Endothelial cell of umbilical vein (primary cell): ENCODE results near the gene SLC35B2. TPM values are rescaled to one million over a fixed set of nuclear protein-coding genes. Genes with fewer than 3 reads are reported as not detected.

Experiments
- BruUV-seq: library from RNA; stranded (reverse); fragments of 400-500 nt; replicated peaks from 2 replicates; lab custom pipeline; 2021; lab: Mats Ljungman, UMichigan
- CTCF ChIA-PET: fragments of 300-600, 350-600 bp; sonication (Branson Sonifier 250); formaldehyde crosslinking; loops from one replicate; lab custom pipeline; 2021; ENCODE audit warnings: antibody characterized with exemption, inconsistent platforms; lab: Charles Lee
- POLR2A ChIA-PET: fragments of 300-600, 350-600 bp; sonication (Branson Sonifier 250); formaldehyde crosslinking; loops from one replicate; lab custom pipeline; 2021; ENCODE audit warnings: antibody characterized with exemption, inconsistent platforms; lab: Charles Lee
- DNase-seq: peaks from one replicate; pipeline ENCODE4 v3.0.0-alpha.2; 2011; ENCODE audit warnings: low read depth, low spot score
- FAIRE-seq: peaks from 2 replicates; lab custom pipeline; 2011; peaks lifted over from hg19 to GRCh38; lab: Jason Lieb, UNC
- H2AFZ ChIP-seq: 2 replicates; pipeline ENCODE4 v1.6.0; 2012; ENCODE audit warnings: low read depth, low read length, control low read depth, inconsistent platforms
- H3K27ac ChIP-seq: 2 replicates; pipeline ENCODE4 v1.5.1; 2011; ENCODE audit warnings: low read depth, mild to moderate bottlenecking, control low read depth, low read length, moderate library complexity; ENCODE audit not compliant: insufficient read depth
- H3K27me3 ChIP-seq, 2 experiments: 2 replicates each; pipeline versions ENCODE4 v1.6.0 to v1.6.1; 2011; ENCODE audit warnings: low read length in 2 of 2, mixed read lengths in 1 of 2; ENCODE audit not compliant: control insufficient read depth in 2 of 2, insufficient read depth in 2 of 2
- H3K36me3 ChIP-seq, 2 experiments: 2 replicates in 1 of 2; 3 replicates in 1 of 2; pipeline ENCODE4 v1.5.1; 2011; ENCODE audit warnings: low read length in 2 of 2, mild to moderate bottlenecking in 1 of 2, moderate library complexity in 1 of 2; ENCODE audit not compliant: control insufficient read depth in 2 of 2, insufficient read depth in 2 of 2; ENCODE audit errors: extremely low read depth in 1 of 2
- H3K4me1 ChIP-seq: 3 replicates; pipeline ENCODE4 v1.5.1; 2011; ENCODE audit warnings: mild to moderate bottlenecking, low read length; ENCODE audit not compliant: control insufficient read depth, insufficient read depth; ENCODE audit errors: extremely low read depth
- H3K4me2 ChIP-seq: 2 replicates; pipeline ENCODE4 v1.6.1; 2011; ENCODE audit warnings: low read length, control low read depth, mixed read lengths; ENCODE audit not compliant: insufficient read depth
- H3K4me3 ChIP-seq, 3 experiments: fragments of 200-600 bp in 1 of 3; sonication (generic), shearing (Covaris generic) in 1 of 3; replicated peaks in 1 of 3; 2 replicates each; pipeline ENCODE4 v1.5.1; 2011 to 2016; ENCODE audit warnings: control low read depth in 3 of 3, low read length in 3 of 3, mild to moderate bottlenecking in 2 of 3, inconsistent platforms in 1 of 3, low read depth in 1 of 3, moderate library complexity in 1 of 3; ENCODE audit not compliant: insufficient read depth in 1 of 3
- H3K79me2 ChIP-seq: 2 replicates; pipeline ENCODE4 v1.6.0; 2012; ENCODE audit warnings: low read length, inconsistent platforms; ENCODE audit not compliant: control insufficient read depth, insufficient read depth
- H3K9ac ChIP-seq: replicated peaks from 2 replicates; pipeline ENCODE3; 2011; ENCODE audit warnings: low read length, control low read depth; ENCODE audit not compliant: insufficient read depth; ENCODE audit errors: extremely low read depth
- H3K9me1 ChIP-seq: replicated peaks from 3 replicates; pipeline ENCODE4 v1.6.0; 2011; ENCODE audit warnings: mild to moderate bottlenecking, low read length; ENCODE audit not compliant: control insufficient read depth, insufficient read depth; ENCODE audit errors: extremely low read depth
- H3K9me3 ChIP-seq: replicated peaks from 2 replicates; pipeline ENCODE4 v1.5.1; 2012; ENCODE audit warnings: low read length, inconsistent platforms; ENCODE audit not compliant: control insufficient read depth, insufficient read depth
- H4K20me1 ChIP-seq: replicated peaks from 2 replicates; pipeline ENCODE3; 2011; ENCODE audit warnings: mild to moderate bottlenecking, low read length; ENCODE audit not compliant: control insufficient read depth, insufficient read depth; ENCODE audit errors: extremely low read depth
- EZH2 ChIP-seq: IDR thresholded peaks from 2 replicates; pipeline ENCODE4 v1.6.1; 2012; ENCODE audit warnings: borderline replicate concordance, low read depth, mild to moderate bottlenecking, moderate library complexity, low read length, inconsistent platforms; ENCODE audit not compliant: severe bottlenecking
- FOS ChIP-seq: IDR thresholded peaks from 2 replicates; pipeline ENCODE4 v1.6.1; 2011; ENCODE audit warnings: mild to moderate bottlenecking, low read length, moderate library complexity, borderline replicate concordance; ENCODE audit not compliant: insufficient read depth
- GATA2 ChIP-seq: IDR thresholded peaks from 2 replicates; pipeline ENCODE4 v1.7.0; 2011; ENCODE audit warnings: low read depth, mild to moderate bottlenecking, moderate library complexity, mixed read lengths, low read length; ENCODE audit not compliant: insufficient read length, insufficient read depth
- JUN ChIP-seq: IDR thresholded peaks from 2 replicates; pipeline ENCODE4 v1.6.1; 2011; ENCODE audit warnings: borderline replicate concordance, low read depth; ENCODE audit not compliant: insufficient read length, insufficient read depth
- MYC ChIP-seq: IDR thresholded peaks from one replicate; pipeline ENCODE4 v1.6.1; 2011; ENCODE audit warnings: mild to moderate bottlenecking, low read depth, low read length
- POLR2A ChIP-seq: IDR thresholded peaks from 2 replicates; pipeline ENCODE4 v1.6.1; 2012; ENCODE audit warnings: low read depth, mild to moderate bottlenecking, control low read depth, low read length
- POLR2AphosphoS5 ChIP-seq: IDR thresholded peaks from 2 replicates; pipeline ENCODE4 v1.6.1; 2012; ENCODE audit warnings: low read depth, mild to moderate bottlenecking, control low read depth, low read length, moderate library complexity; ENCODE audit not compliant: insufficient read depth
- dilution Hi-C: fragments of 300-500 bp; cut with MboI; formaldehyde crosslinking; loops from one replicate; pipeline ENCODE4 v1.15.0; 2019; ENCODE audit warnings: low sequenced_read_pairs; ENCODE audit not compliant: extremely low pct_ligation_motif_present
- intact Hi-C: fragments of 100-400 bp; cut with micrococcal nuclease; formaldehyde crosslinking; loops from one replicate; pipeline ENCODE4 v1.10.0; 2022
- polyA plus RNA-seq, 4 experiments: library from polyadenylated mRNA; depleted of rRNA in 3 of 4; stranded (reverse) in 3 of 4; unstranded in 1 of 4; fragments of >200 nt; gene quantifications; 2 replicates each; pipeline versions ENCODE4 v1.2.1 to v1.2.3, GENCODE V29; 2011 to 2012; ENCODE audit warnings: missing spikeins in 1 of 4
- total RNA-seq: library from RNA; stranded (reverse); gene quantifications from 2 replicates; pipeline ENCODE4 v1.2.3, GENCODE V29; 2021
- TF ChIP-seq, protein P1 (sequence below), 2 donors: IDR thresholded peaks; 1 replicate in 1 of 2; 2 replicates in 1 of 2; pipeline ENCODE4 v1.5.1; 2011; ENCODE audit warnings: low read length in 2 of 2, mild to moderate bottlenecking in 2 of 2, moderate library complexity in 2 of 2, control low read depth in 1 of 2, inconsistent platforms in 1 of 2, low read depth in 1 of 2; ENCODE audit not compliant: insufficient read depth in 1 of 2; ENCODE audit errors: extremely low read depth in 1 of 2
- TF ChIP-seq, protein P2 (sequence below): IDR thresholded peaks from 2 replicates; pipeline ENCODE4 v1.6.1; 2011; ENCODE audit not compliant: insufficient read depth, insufficient read length

The SLC35B2 gene
- total and polyA plus RNA-seq, 2 donors (not counting 3 experiments of a cell fraction or from before 2014, with no cell fraction given), result 53.4 to 112 TPM

DNA sequence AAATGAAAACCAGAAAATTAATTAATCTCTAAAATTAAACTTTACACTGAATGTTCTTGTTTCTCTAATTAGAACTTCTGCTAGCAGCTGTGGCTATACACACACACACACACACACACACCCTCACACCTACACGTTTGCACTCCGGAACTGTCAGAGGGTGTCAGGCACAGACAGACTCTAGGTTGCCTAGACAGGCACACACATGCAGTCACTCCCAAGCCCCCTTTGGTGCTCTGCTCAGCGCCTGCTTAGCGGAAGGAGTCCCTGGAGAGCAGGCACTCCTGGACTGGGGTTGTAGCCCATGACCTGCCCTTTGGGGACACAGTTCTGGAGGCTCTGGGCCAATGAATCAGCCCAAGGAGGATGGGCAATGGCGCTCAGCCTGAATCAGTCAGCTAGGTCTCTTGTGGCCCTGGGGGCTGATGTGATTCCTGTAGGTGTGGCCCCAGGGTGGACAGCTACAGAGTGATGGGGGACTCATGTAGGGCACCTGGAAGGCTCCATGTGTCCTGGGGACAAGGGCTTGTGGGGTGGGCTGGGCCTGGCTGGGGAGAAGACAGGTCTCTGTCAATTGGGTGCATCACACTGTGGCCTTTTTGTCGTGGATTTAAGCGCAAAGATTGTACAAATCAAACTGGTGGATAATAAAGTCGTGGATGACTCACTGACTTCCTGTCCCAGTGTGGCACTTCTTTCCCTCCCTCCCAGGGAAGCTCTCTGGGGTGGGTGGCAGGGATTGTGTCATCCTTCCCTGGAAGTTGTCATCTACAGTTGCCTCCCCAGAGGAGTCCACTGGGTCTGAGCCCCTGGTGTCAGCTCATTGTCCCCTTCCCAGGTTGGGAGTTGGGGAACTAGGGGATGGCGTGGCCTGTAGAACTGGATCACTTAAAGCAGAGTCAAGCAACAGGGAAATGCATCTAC, 21.7 kb upstream of the SLC35B2 start:
- Histone ChIP-seq H3K4me2 (no peak overlapping the region), H3K27ac (no peak overlapping the region), H3K9me1 (no peaks in the 10 kb centered on the region), H3K4me1 (no peaks in the 10 kb centered on the region), H3K79me2 (no peaks in the 10 kb centered on the region), H3K36me3 (no peaks in the 10 kb centered on the region), H3K27me3 (peaks cover 16 to 29% of the 10 kb centered on the region in 2 experiments), H3K4me3 (no peak overlapping the region), H2AFZ (no peak overlapping the region), H3K9me3 (no peaks in the 10 kb centered on the region), H4K20me1 (no peaks in the 10 kb centered on the region), H3K9ac (no peak overlapping the region)
- DNase-seq, result no peak
- CTCF ChIA-PET, result interaction anchor here (0.7 to 3.0 kb wide), 4 partner anchors 11 to 34 kb away, joined by 3 to 12 read pairs (median 5); partner anchors contain the start of gene AARS2
- dilution Hi-C loops (no loop called here), intact Hi-C loops (no loop called here)
- TF ChIP-seq JUN, result no peak
- TF ChIP-seq POLR2A, result no peak
- no peak for TF ChIP-seq GATA2
- no peak for TF ChIP-seq FOS
- no peak for TF ChIP-seq EZH2
- TF ChIP-seq POLR2AphosphoS5, result no peak
- TF ChIP-seq MYC, result no peak
- TF ChIP-seq, protein P1, sequence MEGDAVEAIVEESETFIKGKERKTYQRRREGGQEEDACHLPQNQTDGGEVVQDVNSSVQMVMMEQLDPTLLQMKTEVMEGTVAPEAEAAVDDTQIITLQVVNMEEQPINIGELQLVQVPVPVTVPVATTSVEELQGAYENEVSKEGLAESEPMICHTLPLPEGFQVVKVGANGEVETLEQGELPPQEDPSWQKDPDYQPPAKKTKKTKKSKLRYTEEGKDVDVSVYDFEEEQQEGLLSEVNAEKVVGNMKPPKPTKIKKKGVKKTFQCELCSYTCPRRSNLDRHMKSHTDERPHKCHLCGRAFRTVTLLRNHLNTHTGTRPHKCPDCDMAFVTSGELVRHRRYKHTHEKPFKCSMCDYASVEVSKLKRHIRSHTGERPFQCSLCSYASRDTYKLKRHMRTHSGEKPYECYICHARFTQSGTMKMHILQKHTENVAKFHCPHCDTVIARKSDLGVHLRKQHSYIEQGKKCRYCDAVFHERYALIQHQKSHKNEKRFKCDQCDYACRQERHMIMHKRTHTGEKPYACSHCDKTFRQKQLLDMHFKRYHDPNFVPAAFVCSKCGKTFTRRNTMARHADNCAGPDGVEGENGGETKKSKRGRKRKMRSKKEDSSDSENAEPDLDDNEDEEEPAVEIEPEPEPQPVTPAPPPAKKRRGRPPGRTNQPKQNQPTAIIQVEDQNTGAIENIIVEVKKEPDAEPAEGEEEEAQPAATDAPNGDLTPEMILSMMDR (IDR thresholded peaks at IDR 0.05; ENCODE audit: extremely low read depth in 1 of 2, insufficient read depth in 1 of 2, low read depth in 1 of 2, low read length in 2 of 2), result no peak
- TF ChIP-seq, protein P2, sequence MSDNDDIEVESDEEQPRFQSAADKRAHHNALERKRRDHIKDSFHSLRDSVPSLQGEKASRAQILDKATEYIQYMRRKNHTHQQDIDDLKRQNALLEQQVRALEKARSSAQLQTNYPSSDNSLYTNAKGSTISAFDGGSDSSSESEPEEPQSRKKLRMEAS, result no peak
- BruUV-seq, result no TSS peak
- POLR2A ChIA-PET, result no interaction called here
- FAIRE-seq, result no peak
